ENCODE results near the gene PTPRD.
A peak's percentile ranks its signal among the peaks of the same experiment; 100 is the strongest.

Gene PTPRD

DNA sequence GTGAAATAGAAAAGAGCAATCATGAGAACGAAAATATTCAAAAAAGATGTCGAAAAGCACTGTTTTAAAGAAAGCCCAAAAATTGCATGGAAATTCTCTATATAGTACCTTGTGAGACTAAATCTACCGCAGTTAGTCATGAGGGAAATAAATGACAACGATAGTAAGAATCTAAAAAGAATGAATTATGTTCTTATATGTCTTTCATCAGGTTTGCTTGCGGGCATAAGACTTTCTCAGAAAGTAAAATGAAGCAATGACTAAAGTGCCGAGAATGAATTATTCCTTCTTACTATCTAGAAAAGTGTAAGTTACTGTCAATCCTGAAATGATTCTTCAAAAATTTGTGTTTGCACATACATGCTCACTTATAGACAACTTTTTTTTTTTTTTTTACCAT lies 26.4 kb downstream of the PTPRD start:
- no peak overlapping the region for H4K8ac ChIP-seq (ENCODE audit: low read depth, low read length)

DNA sequence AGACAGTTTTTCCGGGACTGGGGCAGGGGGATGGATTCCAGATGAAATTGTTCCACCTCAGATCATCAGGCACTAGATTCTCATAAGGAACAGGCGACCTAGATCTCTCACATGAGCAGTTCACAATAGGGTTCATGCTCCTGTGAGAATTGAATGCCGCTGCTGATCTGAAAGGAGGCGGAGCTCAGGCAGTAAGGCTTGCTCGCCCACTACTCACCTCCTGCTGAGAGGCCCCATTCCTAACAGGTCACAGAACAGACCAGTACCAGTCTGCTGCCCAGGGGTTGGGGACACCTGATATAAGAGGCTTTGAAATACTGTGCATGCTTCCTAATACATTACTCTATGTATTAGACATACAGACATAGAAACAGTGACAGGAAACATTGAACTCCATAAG lies 41.1 kb downstream of the PTPRD start:
- Histone ChIP-seq H3K4ac (ENCODE audit: low read depth, low read length) (no peak overlapping the region), H2BK120ac (ENCODE audit: insufficient read depth, low read length, poor library complexity) (no peak overlapping the region), H3K4me2 (ENCODE audit: low read length) (no peak overlapping the region), H3K14ac (ENCODE audit: low read length) (no peak overlapping the region), H3K9ac (ENCODE audit: low read length) (no peak overlapping the region), H3K9me3 (ENCODE audit: insufficient read depth, low read depth, low read length) (no peaks in the 10 kb centered on the region), H4K12ac (ENCODE audit: low read depth, low read length) (no peak overlapping the region), H3K79me1 (ENCODE audit: low read length) (no peaks in the 10 kb centered on the region), H3K27me3 (ENCODE audit: insufficient read depth, low read length) (no peaks in the 10 kb centered on the region), H3K79me2 (ENCODE audit: control insufficient read depth, insufficient read depth, low read length, poor library complexity) (no peaks in the 10 kb centered on the region), H3K18ac (ENCODE audit: low read length) (no peak overlapping the region), H3K36me3 (ENCODE audit: control insufficient read depth in 1 of 2, insufficient read depth in 2 of 2, low read length in 2 of 2) (no peaks in the 10 kb centered on the region), H3K27ac (ENCODE audit: low read depth, low read length) (no peak overlapping the region), H2BK5ac (ENCODE audit: low read depth, low read length, poor library complexity) (no peak overlapping the region), H4K91ac (ENCODE audit: low read depth, low read length) (no peak overlapping the region), H3K23ac (ENCODE audit: low read length) (no peak overlapping the region), H2AFZ (ENCODE audit: insufficient read depth, low read length, poor library complexity) (no peak overlapping the region), H3K4me1 (ENCODE audit: control insufficient read depth in 1 of 2, insufficient read depth in 2 of 2, low read length in 2 of 2) (no peaks in the 10 kb centered on the region), H2BK12ac (ENCODE audit: low read length) (no peak overlapping the region), H2AK5ac (ENCODE audit: low read length) (no peak overlapping the region), H3K4me3 (ENCODE audit: low read depth, low read length) (no peak overlapping the region), H4K8ac (ENCODE audit: low read depth, low read length) (no peak overlapping the region)
- no CpG with 5 or more reads among the region's 5 CpGs for WGBS (ENCODE audit: extremely low coverage, insufficient coverage, insufficient read length)
- no peak for DNase-seq

More for the DNA sequence above, 26.4 kb downstream of the PTPRD start:
- H3K27ac ChIP-seq (ENCODE audit: low read depth, low read length) = no peak overlapping the region
- H3K9me3 ChIP-seq (ENCODE audit: insufficient read depth, low read depth, low read length) = no peaks in the 10 kb centered on the region
- H2AFZ ChIP-seq (ENCODE audit: insufficient read depth, low read length, poor library complexity) = no peak overlapping the region
- no peak overlapping the region for H3K4me3 ChIP-seq (ENCODE audit: low read depth, low read length)
- no peaks in the 10 kb centered on the region for H3K79me1 ChIP-seq (ENCODE audit: low read length)
- no peak overlapping the region for H3K4ac ChIP-seq (ENCODE audit: low read depth, low read length)
- H3K4me1 ChIP-seq (ENCODE audit: control insufficient read depth in 1 of 2, insufficient read depth in 2 of 2, low read length in 2 of 2) = no peaks in the 10 kb centered on the region
- no peak overlapping the region for H2AK5ac ChIP-seq (ENCODE audit: low read length)
- no peak overlapping the region for H2BK12ac ChIP-seq (ENCODE audit: low read length)
- no peak overlapping the region for H3K14ac ChIP-seq (ENCODE audit: low read length)
- no peak overlapping the region for H2BK120ac ChIP-seq (ENCODE audit: insufficient read depth, low read length, poor library complexity)
- no peak overlapping the region for H4K91ac ChIP-seq (ENCODE audit: low read depth, low read length)
- no peak overlapping the region for H3K18ac ChIP-seq (ENCODE audit: low read length)
- no peaks in the 10 kb centered on the region for H3K79me2 ChIP-seq (ENCODE audit: control insufficient read depth, insufficient read depth, low read length, poor library complexity)
- no CpG with 5 or more reads among the region's 6 CpGs for WGBS (ENCODE audit: extremely low coverage, insufficient coverage, insufficient read length)
- DNase-seq = no peak
- no peak overlapping the region for H3K4me2 ChIP-seq (ENCODE audit: low read length)
- no peak overlapping the region for H4K12ac ChIP-seq (ENCODE audit: low read depth, low read length)
- H3K36me3 ChIP-seq (ENCODE audit: control insufficient read depth in 1 of 2, insufficient read depth in 2 of 2, low read length in 2 of 2) = no peaks in the 10 kb centered on the region
- no peak overlapping the region for H3K9ac ChIP-seq (ENCODE audit: low read length)
- no peaks in the 10 kb centered on the region for H3K27me3 ChIP-seq (ENCODE audit: insufficient read depth, low read length)
- no peak overlapping the region for H3K23ac ChIP-seq (ENCODE audit: low read length)
- H2BK5ac ChIP-seq (ENCODE audit: low read depth, low read length, poor library complexity) = no peak overlapping the region

DNA sequence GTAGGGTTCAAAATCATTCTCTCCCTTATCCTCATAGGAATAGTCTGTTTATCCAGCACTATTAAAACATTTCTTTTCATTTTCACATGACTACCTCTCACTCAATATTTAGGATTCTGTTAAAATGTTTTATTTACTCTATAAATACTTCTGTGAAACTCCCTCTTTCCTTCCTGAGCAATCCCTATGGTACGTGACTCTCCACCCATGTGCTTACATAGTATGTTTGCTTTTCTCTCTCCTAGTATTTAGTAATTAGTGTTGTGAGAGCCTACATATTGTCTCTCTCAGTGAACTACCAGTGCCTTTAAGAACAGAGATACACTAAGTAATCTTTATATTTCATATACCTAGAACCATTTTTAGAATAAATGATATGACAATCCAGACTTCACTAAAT lies 46.0 kb downstream of the PTPRD start:
- Histone ChIP-seq H2BK120ac (ENCODE audit: insufficient read depth, low read length, poor library complexity) (no peak overlapping the region), H3K9ac (ENCODE audit: low read length) (no peak overlapping the region), H3K4me1 (ENCODE audit: control insufficient read depth in 1 of 2, insufficient read depth in 2 of 2, low read length in 2 of 2) (no peaks in the 10 kb centered on the region), H3K36me3 (ENCODE audit: control insufficient read depth in 1 of 2, insufficient read depth in 2 of 2, low read length in 2 of 2) (no peaks in the 10 kb centered on the region), H2AFZ (ENCODE audit: insufficient read depth, low read length, poor library complexity) (no peak overlapping the region), H3K4me3 (ENCODE audit: low read depth, low read length) (no peak overlapping the region), H3K9me3 (ENCODE audit: insufficient read depth, low read depth, low read length) (no peaks in the 10 kb centered on the region), H4K91ac (ENCODE audit: low read depth, low read length) (no peak overlapping the region), H3K14ac (ENCODE audit: low read length) (no peak overlapping the region), H3K79me2 (ENCODE audit: control insufficient read depth, insufficient read depth, low read length, poor library complexity) (no peaks in the 10 kb centered on the region), H3K18ac (ENCODE audit: low read length) (no peak overlapping the region), H2BK12ac (ENCODE audit: low read length) (no peak overlapping the region), H3K27me3 (ENCODE audit: insufficient read depth, low read length) (no peaks in the 10 kb centered on the region), H3K79me1 (ENCODE audit: low read length) (no peaks in the 10 kb centered on the region), H4K8ac (ENCODE audit: low read depth, low read length) (no peak overlapping the region), H3K23ac (ENCODE audit: low read length) (no peak overlapping the region), H3K4ac (ENCODE audit: low read depth, low read length) (no peak overlapping the region), H2BK5ac (ENCODE audit: low read depth, low read length, poor library complexity) (no peak overlapping the region), H2AK5ac (ENCODE audit: low read length) (no peak overlapping the region), H4K12ac (ENCODE audit: low read depth, low read length) (no peak overlapping the region), H3K4me2 (ENCODE audit: low read length) (no peak overlapping the region), H3K27ac (ENCODE audit: low read depth, low read length) (no peak overlapping the region)
- no peak for DNase-seq
- WGBS (ENCODE audit: extremely low coverage, insufficient coverage, insufficient read length) = no CpG with 5 or more reads among the region's 1 CpG

DNA sequence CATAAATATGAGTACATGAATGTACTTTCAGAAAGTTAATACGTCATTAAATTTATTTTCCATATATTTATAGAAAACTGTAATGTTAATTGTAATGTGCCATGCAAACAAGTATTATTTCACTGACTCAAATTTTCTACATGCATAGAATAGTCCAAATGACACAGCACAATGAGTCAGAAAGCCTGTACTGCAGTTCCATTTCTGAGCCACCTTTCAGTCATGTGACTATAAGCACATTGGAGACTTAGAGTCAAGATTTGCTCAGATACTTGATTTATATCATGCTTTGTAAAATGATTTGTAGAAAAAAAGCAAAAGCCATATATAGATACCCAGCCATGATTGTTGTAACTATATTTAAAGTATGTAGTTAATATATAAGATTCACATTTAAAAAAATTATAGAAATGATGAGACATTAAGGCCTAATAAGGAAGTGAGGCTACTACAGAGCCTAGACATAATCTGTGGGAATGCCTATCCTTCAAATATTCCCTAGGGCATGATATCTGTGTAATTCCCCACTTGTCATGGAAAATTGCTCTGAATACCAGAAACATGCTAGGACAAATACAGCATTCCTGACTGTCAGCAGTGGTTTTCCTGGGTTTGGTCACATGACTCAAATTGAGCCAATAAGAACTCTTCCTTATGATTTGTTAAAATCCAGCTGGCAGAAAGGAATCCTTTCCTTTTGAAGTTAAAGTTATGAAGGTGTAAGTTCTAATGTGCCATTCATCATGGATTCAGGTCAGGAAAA lies 50.0 kb downstream of the PTPRD start:
- no peak overlapping the region for H4K91ac ChIP-seq (ENCODE audit: low read depth, low read length)
- H2AK5ac ChIP-seq (ENCODE audit: low read length) = no peak overlapping the region
- no peak overlapping the region for H3K4me3 ChIP-seq (ENCODE audit: low read depth, low read length)
- DNase-seq = peak in 1 of 2 donors; percentile 37
- no peak overlapping the region for H3K18ac ChIP-seq (ENCODE audit: low read length)
- no peaks in the 10 kb centered on the region for H3K4me1 ChIP-seq (ENCODE audit: control insufficient read depth in 1 of 2, insufficient read depth in 2 of 2, low read length in 2 of 2)
- H3K27me3 ChIP-seq (ENCODE audit: insufficient read depth, low read length) = no peaks in the 10 kb centered on the region
- no peak overlapping the region for H3K27ac ChIP-seq (ENCODE audit: low read depth, low read length)
- H3K79me1 ChIP-seq (ENCODE audit: low read length) = no peaks in the 10 kb centered on the region
- no peaks in the 10 kb centered on the region for H3K79me2 ChIP-seq (ENCODE audit: control insufficient read depth, insufficient read depth, low read length, poor library complexity)
- H3K4me2 ChIP-seq (ENCODE audit: low read length) = no peak overlapping the region
- no peaks in the 10 kb centered on the region for H3K9me3 ChIP-seq (ENCODE audit: insufficient read depth, low read depth, low read length)
- H3K14ac ChIP-seq (ENCODE audit: low read length) = no peak overlapping the region
- no peak overlapping the region for H4K8ac ChIP-seq (ENCODE audit: low read depth, low read length)
- H3K36me3 ChIP-seq (ENCODE audit: control insufficient read depth in 1 of 2, insufficient read depth in 2 of 2, low read length in 2 of 2) = no peaks in the 10 kb centered on the region
- no peak overlapping the region for H3K9ac ChIP-seq (ENCODE audit: low read length)
- H2BK5ac ChIP-seq (ENCODE audit: low read depth, low read length, poor library complexity) = no peak overlapping the region
- no peak overlapping the region for H3K23ac ChIP-seq (ENCODE audit: low read length)
- H2BK12ac ChIP-seq (ENCODE audit: low read length) = no peak overlapping the region
- no CpG with 5 or more reads among the region's 1 CpG for WGBS (ENCODE audit: extremely low coverage, insufficient coverage, insufficient read length)
- no peak overlapping the region for H2AFZ ChIP-seq (ENCODE audit: insufficient read depth, low read length, poor library complexity)
- H4K12ac ChIP-seq (ENCODE audit: low read depth, low read length) = no peak overlapping the region
- no peak overlapping the region for H3K4ac ChIP-seq (ENCODE audit: low read depth, low read length)
- H2BK120ac ChIP-seq (ENCODE audit: insufficient read depth, low read length, poor library complexity) = no peak overlapping the region
